HG03045 (cell line): ENCODE results near the gene ZNF674.

Experiments
- ATAC-seq: cut with Tn5 transposase; IDR thresholded peaks from one replicate; pipeline ENCODE4 v1.9.1; 2021; ENCODE audit warnings: mild to moderate bottlenecking, moderate library complexity; ENCODE audit not compliant: unreplicated experiment

ZNF674 gene

DNA sequence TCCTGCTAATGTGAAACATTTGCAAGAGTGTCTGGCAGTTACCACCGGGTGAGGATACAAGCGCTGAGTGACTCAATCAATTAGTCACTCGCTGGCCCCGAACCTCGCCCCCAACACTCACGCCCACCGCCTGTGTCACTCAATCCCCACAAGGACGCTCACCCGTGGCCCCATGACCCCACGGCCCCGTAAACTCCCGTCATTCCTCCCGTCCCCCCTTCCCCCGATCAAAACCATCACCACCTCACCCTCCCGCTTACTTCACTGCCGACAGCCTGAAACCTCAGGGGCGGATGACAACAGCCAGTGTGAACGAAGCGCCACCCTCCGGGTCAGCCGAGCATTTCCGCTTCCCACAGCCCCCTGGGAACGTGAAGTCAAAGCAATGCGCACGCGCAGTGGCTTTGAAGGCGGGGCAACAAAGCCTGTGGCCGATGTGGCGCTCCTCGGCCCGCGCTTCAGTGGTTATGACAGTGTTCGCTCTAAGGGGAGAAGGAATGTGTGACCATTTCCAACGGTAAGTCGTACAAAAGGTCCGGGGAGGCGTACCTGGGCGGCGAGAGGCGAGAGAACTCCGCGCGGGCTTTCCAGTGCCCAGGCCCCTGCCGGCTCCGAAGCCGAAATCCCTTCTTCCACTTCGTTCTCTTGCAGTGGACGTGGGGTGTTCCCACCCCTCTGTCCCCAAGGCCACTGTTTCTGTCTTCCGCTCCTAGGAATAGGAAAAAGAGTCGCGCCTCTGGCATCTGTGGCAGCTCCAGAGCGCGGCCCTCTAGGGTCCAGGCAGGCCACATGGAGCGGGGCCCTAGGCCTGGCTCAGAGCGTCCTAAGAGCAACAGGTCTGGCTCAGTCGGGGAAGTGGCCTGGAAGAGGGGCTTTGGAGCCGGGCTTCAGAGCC, at the start of gene ZNF674:
Gene ZNF674 (minus strand): TSS at position 311 of the 895 bp plus-strand sequence. CDS start 3,334 bp downstream, outside the sequence.
- peak; percentile 89 for ATAC-seq

DNA sequence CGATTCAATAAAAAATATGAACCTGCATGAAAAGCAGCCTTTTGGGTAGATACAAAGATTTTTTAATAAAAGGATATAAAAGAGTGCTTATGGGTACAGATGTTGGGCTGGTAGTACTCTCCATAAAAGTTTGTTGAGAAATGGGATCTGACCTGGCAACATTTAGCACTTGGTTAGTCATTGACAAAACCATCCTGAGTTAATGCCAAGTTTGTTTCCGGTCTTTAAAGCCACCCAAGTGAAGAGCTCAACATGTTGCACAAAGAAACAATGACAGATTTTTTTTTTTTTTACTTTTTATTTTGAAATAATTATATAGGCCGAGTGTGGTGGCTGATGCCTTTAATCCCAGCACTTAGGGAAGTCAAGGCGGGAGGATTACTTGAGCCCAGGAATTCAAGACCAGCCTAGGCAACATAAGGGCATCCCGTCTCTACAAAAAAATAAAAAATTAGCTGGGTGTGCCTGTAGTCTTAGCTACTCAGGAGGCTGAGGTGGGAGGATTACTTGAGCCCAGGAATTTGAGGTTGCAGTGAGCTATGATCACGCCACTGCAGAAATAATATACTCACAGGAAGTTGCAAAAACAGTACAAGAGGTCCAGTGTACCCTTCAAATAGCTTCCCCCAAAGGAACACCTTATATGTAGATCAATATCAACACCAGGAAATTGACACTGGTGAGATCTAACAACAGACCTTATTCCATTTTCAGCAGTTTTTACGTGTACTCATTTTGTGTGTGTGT, 44.9 kb upstream of the ZNF674 start:
- no peak for ATAC-seq

DNA sequence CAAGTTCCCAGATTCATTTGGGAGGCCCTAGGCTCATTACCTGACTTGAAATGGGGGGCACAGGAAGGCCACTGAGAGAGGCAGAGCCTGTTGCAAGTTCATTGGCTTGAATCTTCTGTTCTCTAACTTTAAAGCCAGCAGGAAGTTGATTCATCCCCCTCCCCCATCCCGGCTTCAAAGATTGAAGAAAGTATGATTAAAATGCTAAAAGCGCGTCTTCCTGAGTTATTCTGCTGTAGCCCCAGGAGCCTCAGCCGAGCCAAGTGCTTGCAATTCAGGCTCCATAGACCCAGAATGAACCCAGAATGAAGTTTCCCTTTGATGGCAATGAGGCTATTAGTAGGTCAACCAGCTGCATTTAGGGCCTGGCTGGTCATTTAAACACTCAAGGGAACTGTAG, 43.0 kb upstream of the ZNF674 start:
- no peak for ATAC-seq

DNA sequence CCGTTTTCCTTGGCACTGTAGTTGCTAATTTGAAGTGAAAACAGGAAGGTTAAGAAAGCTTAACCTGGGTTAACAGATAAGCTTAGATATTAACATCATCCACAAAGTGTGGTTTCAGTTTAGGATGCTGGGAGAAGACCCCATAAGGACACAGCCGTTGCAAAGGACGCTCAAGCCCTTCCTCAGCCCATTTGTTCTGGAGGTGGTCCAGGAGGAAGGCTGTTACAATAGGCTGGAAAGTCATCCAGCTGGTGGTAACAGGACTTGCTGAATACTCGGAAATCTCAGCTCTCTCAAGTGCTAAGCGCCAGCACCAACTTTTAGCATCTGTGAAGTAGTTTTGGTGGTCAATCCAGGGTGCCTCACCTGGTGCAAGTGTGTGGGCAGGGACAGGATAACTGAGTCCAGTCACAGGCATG, 42.5 kb upstream of the ZNF674 start:
- ATAC-seq = no peak

DNA sequence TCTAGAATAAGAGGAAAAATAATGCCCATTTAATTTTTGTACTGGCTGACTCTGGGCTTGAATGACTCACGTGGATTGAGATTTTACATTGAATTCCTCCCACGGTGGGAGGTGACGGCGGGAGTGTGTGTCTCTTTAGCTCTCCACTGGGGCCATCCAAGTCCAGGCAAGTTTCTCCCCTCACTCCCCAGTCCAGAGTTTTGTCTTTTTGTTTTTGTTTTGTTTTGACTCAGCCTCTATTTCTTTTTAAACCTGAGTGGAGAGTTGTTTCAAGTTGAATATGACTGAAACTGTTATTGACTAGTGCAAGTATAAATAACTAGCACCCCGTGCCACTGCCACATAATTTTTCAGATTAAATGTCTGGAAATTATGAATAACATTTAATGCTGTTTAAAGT, 41.9 kb upstream of the ZNF674 start:
- no peak for ATAC-seq

DNA sequence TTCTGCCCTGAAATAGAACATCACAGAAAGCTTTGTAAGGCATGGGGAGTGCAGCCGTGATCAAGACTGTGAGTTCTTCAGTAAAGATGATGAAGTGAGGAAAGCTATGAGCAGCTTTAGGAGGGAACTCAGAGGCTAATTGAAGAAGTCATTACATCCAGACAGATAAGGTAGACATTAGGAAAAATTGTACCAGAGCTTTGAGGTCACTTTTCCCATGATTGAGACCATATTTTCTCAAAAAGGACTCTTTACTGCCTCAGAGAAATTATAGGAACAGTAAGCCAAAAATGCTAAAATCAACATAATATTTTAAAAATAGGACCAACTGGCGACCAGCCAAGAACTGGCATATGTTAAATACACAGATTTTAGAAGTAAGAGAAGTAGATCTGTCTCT, 39.5 kb upstream of the ZNF674 start:
- ATAC-seq = no peak

DNA sequence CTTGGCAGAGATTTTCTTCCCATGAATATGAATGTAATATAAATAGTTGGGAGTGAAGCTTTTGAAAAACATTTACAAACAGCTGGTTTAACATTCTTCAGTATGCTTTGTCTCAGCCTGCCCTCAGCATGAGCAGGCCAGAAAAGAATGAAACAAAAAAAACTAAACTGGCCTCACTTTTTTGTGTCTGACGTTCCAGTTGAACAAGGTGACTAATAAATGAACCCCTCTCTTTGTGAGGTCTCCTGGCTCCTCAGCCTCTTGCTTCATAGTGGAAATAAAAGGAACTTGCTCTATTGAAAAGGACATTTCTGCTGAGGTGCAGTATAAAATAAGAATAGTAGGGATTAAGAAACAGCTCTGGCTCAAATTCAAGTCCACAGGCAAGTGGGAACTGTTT, 37.7 kb upstream of the ZNF674 start:
- ATAC-seq = no peak

DNA sequence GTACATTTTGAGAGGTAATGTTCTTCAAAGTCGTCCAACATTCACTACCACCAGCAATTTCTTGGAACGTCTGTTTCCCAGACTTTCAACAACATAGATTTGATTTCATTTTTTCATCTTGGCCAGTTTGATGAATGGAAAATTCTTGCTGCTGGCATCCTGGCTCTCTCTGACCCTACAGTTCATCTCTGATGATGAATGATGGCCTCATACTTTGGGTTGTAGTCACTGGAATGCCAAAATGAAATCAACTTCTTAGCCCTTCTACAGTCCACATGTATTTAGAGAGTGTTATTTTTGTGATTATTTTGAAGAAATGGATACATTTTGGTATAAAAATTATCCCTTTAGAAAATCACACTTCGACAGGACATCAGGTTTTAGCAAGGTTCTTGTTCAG, 37.1 kb upstream of the ZNF674 start:
- ATAC-seq = no peak

DNA sequence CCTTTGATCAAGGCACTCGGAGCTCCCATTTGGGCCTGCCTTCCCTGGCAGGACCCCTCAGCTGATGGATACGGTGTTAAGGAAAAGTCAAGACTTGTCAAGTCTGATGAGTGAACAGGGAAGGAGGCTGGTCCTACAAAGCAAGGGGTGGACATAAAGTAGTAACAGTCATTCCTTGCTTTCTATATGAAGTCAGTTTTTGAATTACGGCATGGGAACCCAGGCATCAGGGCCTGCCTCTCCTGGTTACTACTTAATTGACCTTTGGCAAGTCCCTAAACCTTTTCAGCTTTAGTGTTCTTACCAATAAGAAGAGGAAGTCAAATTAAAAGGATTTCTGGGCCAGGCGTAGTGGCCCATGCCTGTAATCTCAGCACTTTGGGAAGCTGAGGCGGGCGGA, 35.4 kb upstream of the ZNF674 start:
- no peak for ATAC-seq

DNA sequence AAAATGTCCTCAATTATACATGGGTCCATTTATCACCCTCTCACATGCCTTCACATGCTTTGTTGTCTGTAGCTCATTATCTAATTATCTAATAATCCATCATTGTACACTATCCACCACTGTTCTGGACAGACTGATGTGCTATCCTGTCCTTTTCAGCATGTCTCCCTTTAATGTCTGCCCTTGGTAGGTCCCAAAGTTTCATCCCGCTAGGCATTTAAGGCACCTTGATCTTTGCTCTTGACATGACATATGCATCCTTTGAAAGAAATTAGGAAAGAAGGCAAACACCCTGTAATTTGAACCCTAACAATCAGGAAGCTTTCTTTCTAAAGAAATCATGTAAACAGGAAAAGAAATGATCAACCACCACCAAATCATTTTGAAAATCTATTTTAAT, 34.0 kb upstream of the ZNF674 start:
- no peak for ATAC-seq

DNA sequence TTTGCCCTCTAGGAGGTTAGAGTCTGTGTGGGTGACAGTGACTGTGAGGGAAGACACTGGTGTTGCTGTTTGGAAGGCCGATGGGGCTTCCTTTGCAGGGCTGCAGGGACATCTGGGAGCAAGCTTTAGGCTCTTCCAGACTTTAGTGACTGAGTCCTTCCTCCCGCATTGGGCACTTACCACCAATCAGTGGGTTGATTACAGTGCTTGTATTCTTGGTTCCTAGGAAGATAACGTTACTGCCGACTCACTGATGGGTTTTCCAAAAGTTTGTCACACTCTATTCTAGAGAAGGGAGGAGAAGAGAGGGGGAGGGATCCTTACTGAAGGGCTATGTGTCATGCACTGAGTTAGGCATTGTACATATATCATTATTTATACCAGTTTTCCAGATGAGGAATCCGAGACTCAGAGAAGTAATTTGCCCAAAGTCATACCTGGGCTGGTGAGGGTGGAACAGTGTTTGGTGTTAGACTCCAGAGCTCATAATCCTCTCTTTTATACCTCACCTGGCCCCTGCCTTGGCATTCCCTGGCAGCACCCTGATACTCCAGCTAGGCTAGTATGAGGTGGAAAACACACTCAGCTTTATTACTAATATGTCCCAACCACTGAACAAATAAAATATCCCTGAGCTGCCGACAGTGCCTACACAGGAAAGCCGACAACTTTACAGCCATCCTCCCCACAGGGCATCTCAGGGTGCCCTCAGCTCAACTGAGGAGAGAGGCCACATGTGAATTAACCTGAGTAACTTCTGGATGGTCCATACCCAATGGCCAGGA, 32.2 kb upstream of the ZNF674 start:
- ATAC-seq = no peak

DNA sequence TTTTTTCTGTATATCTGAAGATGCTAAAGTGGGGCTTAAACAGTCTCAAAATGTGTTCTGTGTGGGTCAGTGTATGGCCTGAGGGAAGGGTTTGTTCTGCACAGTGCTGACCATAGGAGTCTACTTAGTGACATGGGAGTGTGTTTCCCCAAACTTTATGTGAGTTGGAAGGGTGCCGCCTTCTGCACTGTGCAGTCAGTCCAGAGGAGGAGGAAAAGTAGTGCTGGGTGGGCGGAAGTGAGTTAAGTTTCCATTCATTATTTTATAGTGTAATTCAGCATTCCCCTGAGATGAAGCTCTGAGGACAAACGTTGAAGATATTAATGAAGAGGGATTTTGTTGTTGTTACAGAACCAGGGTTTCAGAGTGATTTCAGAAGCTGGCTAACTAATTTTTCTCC, 31.2 kb upstream of the ZNF674 start:
- ATAC-seq = no peak

DNA sequence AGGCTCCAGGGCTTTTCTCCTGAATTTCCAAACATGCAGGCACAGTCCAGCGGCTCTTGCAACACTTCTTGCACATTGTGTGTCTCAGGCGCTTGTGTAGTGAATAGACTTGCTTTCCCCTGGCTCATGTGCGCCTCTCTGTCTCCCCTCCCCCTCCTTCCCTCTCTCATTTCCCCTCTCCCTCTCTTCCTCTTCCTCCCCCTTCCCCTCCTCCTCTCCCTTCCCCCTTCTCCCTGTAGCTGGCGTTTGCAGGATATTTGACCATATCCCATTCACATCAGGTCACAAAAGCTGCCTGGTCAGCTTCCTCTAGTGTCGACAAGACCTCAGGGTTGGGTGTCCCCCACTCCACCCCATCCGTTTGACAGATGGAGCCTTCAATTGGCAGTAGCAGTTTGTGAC, 30.8 kb upstream of the ZNF674 start:
- ATAC-seq = no peak

DNA sequence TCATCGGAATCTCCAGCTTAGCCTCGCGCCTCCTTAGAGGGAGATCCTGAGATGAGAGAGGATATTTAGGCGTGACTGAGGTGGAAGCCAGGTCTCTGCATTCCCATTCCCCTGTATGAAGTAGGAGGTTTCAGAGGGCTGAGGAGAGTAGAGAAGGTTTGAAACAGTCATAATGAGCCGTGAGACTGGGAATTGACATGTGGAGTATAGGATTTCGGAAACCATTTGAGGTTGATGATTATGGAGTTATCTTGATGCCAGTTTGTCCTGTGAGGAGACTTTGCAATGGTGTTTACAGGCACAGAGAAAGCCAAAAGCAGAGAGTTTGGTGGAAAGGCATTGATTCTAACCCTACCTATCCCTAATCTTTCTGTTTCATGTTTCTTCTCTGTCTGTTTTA, 30.4 kb upstream of the ZNF674 start:
- no peak for ATAC-seq

DNA sequence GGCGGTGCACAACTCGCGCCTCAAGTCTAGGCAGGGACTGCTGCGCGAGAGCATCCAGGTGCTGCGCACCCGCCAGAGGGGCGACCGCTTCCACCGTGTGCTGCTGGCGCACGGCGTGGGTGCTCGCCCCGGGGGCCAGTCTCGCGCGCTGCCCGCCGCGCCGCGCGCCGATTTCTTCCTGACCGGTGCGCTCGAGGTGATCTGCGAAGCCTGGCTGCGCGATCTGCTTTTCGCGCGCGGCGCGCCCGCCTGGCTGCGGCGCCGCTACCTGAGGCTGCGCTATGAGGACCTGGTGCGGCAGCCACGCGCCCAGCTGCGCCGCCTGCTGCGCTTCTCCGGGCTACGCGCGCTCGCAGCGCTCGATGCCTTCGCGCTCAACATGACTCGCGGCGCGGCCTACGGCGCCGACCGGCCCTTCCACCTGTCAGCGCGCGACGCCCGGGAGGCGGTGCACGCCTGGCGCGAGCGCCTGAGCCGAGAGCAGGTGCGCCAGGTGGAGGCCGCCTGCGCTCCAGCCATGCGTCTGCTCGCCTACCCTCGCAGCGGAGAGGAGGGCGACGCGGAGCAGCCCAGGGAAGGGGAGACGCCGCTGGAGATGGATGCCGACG, 29.7 kb upstream of the ZNF674 start:
- ATAC-seq = peak; percentile 10

DNA sequence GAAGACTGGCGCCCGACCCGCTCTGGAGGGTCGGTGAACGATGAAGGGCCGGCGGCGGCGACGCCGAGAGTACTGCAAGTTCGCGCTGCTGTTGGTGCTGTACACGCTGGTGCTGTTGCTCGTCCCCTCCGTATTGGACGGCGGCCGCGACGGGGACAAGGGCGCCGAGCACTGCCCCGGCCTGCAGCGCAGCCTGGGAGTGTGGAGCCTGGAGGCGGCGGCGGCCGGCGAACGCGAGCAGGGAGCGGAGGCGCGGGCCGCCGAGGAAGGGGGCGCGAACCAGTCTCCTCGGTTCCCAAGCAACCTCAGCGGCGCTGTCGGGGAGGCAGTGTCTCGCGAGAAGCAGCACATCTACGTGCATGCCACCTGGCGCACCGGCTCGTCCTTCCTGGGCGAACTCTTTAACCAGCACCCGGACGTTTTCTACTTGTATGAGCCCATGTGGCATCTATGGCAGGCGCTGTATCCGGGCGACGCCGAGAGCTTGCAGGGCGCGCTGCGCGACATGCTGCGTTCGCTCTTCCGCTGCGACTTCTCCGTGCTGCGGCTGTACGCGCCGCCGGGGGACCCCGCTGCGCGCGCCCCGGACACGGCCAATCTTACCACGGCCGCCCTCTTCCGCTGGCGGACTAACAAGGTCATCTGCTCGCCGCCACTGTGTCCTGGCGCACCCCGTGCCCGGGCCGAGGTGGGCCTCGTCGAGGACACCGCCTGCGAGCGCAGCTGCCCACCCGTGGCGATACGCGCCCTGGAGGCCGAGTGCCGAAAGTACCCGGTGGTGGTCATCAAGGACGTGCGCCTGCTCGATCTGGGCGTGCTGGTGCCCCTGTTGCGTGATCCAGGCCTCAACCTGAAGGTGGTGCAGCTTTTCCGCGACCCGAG, 28.9 kb upstream of the ZNF674 start:
- peak; percentile 35 for ATAC-seq

DNA sequence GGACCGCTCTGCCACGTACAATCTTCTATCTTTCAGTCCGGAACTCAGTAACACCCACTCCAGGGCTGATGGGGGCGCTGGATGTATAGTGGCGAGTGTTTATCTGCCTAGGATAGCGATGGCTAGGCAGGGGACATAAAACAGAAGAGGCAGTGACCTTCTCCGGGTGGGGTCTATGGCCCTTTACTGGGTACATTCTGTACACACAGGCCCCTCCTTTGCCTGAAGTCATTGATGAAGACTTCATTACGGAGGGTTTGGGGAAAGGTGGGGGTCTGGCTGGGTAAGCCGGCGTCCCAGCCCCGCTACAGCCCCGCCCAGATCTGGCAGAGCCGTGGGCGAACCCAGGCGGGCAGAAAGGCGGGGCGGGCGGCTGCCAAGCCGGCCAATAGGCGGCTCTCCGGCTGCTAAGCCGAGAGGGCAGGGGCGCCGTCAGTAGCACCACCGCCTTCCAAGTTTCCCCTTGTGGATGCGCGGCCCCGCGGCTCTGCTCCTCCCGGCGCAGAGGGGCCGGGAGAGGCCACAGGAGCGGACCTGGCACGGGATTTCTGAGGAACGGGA, 28.2 kb upstream of the ZNF674 start, which contains the start of gene CHST7:
Gene CHST7 (plus strand): TSS at position 435 of the 561 bp plus-strand sequence. CDS start 167 bp downstream, outside the sequence.
- peak; percentile 53 for ATAC-seq

DNA sequence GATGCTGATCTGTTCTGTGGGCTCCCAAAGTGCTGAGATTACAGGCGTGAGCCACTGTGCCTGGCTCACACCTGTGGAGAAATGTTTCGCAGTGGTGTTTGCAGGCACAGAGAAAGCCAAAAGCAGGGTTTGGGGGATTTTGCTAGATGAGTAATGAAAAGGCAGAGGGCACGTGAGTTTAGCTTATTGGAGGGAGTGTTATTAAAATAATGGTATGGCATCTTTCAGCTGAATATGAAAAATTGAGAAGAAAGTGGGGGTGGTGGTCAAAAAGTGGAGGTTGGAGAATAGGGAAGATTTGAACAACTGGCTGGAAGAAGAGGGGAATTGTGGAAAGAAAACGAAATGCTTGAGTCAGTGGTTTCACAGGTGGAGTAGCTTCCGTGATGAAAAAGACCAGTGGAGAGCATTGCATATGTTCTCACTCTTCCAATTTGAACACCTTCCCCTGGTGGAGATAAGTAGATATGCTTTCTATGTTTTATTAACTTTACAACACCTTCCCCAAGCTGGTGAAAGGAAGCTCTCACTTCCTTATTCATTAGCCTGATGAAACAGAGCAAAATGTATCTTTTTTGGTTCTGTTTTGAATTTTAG, 27.2 kb upstream of the ZNF674 start:
- no peak for ATAC-seq
